ENCODE data around the gene CASKIN1.

Gene CASKIN1

GRCh38 chr16:2179107-2179501, 17.3 kb downstream of the CASKIN1 start:
- Histone ChIP-seq H2AFZ (ENCODE audit: low read length) (no peak overlapping the region), H3K4me2 (ENCODE audit: low read depth, low read length, poor library complexity, severe bottlenecking) (no peak overlapping the region), H3K36me3 (ENCODE audit: insufficient read depth, low read length) (no peaks in the 10 kb centered on the region; the same call in 1 of the 2 replicates), H3K4me1 (ENCODE audit: insufficient read depth, low read length, poor library complexity, severe bottlenecking) (no peaks in the 10 kb centered on the region), H3K79me2 (ENCODE audit: insufficient read depth, low read length) (no peaks in the 10 kb centered on the region), H4K20me1 (ENCODE audit: insufficient read depth, low read length, poor library complexity, severe bottlenecking) (no peaks in the 10 kb centered on the region), H3K4me3 (ENCODE audit: low read length, poor library complexity, severe bottlenecking) (no peak overlapping the region), H3F3A (ENCODE audit: low read depth) (no peaks in the 10 kb centered on the region), H3K27me3 (ENCODE audit: insufficient read depth, low read length, poor library complexity, severe bottlenecking) (no peaks in the 10 kb centered on the region), H3K9ac (ENCODE audit: low read depth, low read length, poor library complexity, severe bottlenecking) (no peak overlapping the region), H3K9me3 (ENCODE audit: insufficient read depth, low read depth, low read length) (no peaks in the 10 kb centered on the region), H3K9me2 (replicated peaks; ENCODE audit: low read depth, low read length) (no peaks in the 10 kb centered on the region)
- TF ChIP-seq EZH2phosphoT487 (IDR thresholded peaks at IDR 0.05; ENCODE audit: borderline replicate concordance) (no peak), CTCF (conservative IDR thresholded peaks at IDR 0.05; ENCODE audit: low read length) (no peak)

DNA sequence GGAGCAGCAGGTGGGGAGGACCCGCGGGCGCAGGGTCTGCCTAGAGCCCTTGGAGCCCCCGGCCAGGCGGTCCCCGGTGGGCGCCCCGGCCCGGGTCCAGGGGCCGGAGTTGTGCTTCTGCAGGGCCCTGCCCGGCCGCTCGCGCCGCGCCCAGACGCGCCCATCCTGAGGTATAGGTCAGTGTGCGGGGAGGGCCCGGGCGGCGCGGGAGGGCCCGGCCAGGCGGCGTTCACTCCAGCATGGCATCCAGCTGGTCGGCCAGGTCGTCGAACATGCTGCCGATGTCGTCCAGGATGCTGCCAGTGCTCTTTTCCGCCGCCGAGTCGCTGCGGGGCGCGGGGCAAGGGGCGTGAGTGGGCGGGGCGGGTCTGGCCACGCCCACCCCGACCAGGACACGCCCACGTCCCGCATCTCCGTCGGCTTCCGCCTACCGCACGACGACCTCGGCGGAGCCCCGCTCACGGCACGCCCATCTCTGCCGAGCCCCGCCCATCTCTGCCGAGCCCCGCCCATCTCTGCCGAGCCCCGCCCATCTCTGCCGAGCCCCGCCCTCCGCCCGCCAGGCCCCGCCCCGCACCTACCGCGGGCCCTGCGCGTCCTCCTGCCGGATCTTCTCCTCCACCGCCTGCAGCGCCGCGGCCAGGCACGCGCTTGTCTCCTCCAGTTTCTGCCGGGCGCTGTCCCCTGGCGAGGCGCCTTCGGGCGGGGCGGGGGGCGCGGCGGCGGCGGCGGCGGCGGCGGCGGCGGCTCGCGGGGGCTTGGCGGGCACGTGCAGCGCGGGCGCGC, 17.9 kb downstream of the CASKIN1 start:
- Histone ChIP-seq H3K9me3 (ENCODE audit: insufficient read depth, low read depth, low read length) (no peaks in the 10 kb centered on the region), H2AFZ (ENCODE audit: low read length) (no peak overlapping the region), H3K4me2 (ENCODE audit: low read depth, low read length, poor library complexity, severe bottlenecking) (no peak overlapping the region), H3K36me3 (ENCODE audit: insufficient read depth, low read length) (no peaks in the 10 kb centered on the region; the same call in 1 of the 2 replicates), H3K9ac (ENCODE audit: low read depth, low read length, poor library complexity, severe bottlenecking) (no peak overlapping the region), H3F3A (ENCODE audit: low read depth) (no peaks in the 10 kb centered on the region), H4K20me1 (ENCODE audit: insufficient read depth, low read length, poor library complexity, severe bottlenecking) (no peaks in the 10 kb centered on the region), H3K79me2 (ENCODE audit: insufficient read depth, low read length) (no peaks in the 10 kb centered on the region), H3K27me3 (ENCODE audit: insufficient read depth, low read length, poor library complexity, severe bottlenecking) (no peaks in the 10 kb centered on the region), H3K4me3 (ENCODE audit: low read length, poor library complexity, severe bottlenecking) (no peak overlapping the region), H3K4me1 (ENCODE audit: insufficient read depth, low read length, poor library complexity, severe bottlenecking) (no peaks in the 10 kb centered on the region), H3K9me2 (replicated peaks; ENCODE audit: low read depth, low read length) (no peaks in the 10 kb centered on the region)
- TF ChIP-seq EZH2phosphoT487 (IDR thresholded peaks at IDR 0.05; ENCODE audit: borderline replicate concordance) (no peak), CTCF (conservative IDR thresholded peaks at IDR 0.05; ENCODE audit: low read length) (no peak)

DNA sequence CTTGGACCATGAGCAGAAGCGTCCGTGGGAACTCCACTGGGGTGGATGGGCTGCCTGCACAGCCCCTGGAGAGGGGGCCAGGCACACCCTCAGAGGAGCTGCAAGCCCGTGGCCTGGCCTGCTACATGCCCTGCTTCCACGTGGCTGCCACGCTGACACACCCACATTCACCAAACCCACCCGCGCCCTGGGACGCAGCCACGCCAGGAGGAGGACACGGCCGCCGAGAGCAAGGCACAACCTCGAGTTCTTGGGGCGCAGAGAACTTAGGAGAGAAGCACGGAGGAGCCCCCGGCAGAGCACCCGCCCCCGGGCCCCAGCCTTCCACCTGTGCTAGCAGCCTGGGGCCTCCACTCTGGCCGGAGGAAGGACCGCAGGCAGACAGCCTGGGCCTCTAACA, 18.8 kb downstream of the CASKIN1 start:
- H3K4me3 ChIP-seq (ENCODE audit: low read length, poor library complexity, severe bottlenecking), result no peak overlapping the region
- no peaks in the 10 kb centered on the region for H3F3A ChIP-seq (ENCODE audit: low read depth)
- no peaks in the 10 kb centered on the region for H3K79me2 ChIP-seq (ENCODE audit: insufficient read depth, low read length)
- H4K20me1 ChIP-seq (ENCODE audit: insufficient read depth, low read length, poor library complexity, severe bottlenecking), result no peaks in the 10 kb centered on the region
- H3K9ac ChIP-seq (ENCODE audit: low read depth, low read length, poor library complexity, severe bottlenecking), result no peak overlapping the region
- H3K4me1 ChIP-seq (ENCODE audit: insufficient read depth, low read length, poor library complexity, severe bottlenecking), result no peaks in the 10 kb centered on the region
- no peaks in the 10 kb centered on the region for H3K9me2 ChIP-seq (replicated peaks; ENCODE audit: low read depth, low read length)
- no peak for TF ChIP-seq CTCF (conservative IDR thresholded peaks at IDR 0.05; ENCODE audit: low read length)
- H3K27me3 ChIP-seq (ENCODE audit: insufficient read depth, low read length, poor library complexity, severe bottlenecking), result no peaks in the 10 kb centered on the region
- H3K4me2 ChIP-seq (ENCODE audit: low read depth, low read length, poor library complexity, severe bottlenecking), result no peak overlapping the region
- H3K36me3 ChIP-seq (ENCODE audit: insufficient read depth, low read length), result no peaks in the 10 kb centered on the region; the same call in 1 of the 2 replicates
- no peaks in the 10 kb centered on the region for H3K9me3 ChIP-seq (ENCODE audit: insufficient read depth, low read depth, low read length)
- H2AFZ ChIP-seq (ENCODE audit: low read length), result no peak overlapping the region
